ENCODE results near the gene B3GNT9.

GRCh38 chr16:67179421-67180080 lies 28.8 kb upstream of the B3GNT9 start:
- TF ChIP-seq EZH2phosphoT487 (IDR thresholded peaks at IDR 0.05; ENCODE audit: borderline replicate concordance, low read length): no peak
- TF ChIP-seq EZH2 (IDR thresholded peaks at IDR 0.05; ENCODE audit: low read length, unreplicated experiment): no peak
